ENCODE results near the gene B4GALT2. TPM values are rescaled to one million over a fixed set of nuclear protein-coding genes. Genes with fewer than 3 reads are reported as not detected.
A peak's percentile ranks its signal among the peaks of the same experiment; 100 is the strongest.

Gene B4GALT2
- total RNA-seq, 1 donor = 0.63 TPM

DNA sequence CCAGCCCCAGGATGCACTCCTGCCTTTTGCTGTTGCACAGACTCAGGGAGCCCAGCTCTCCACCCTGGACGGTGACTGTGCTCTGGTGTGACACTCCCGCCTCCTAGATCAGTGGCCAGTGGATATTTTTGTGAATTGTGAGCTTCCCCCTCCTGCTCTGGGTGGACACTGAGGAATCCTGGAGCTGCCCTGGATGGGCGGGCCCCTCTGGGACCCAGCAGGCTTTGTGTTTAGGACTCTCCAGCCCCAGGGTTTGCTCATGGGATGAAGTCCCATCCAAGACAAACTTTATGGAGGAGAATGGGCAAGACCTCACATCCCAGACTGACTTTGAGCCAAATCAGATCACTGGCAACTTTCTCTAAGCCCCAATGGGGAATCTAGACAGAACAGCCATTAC lies 36.2 kb downstream of the B4GALT2 start:
- H3K9me3 ChIP-seq (ENCODE audit: low read depth, low read length) = no peaks in the 10 kb centered on the region
- H3K4me3 ChIP-seq (ENCODE audit: low read length) = no peak overlapping the region
- H3K27me3 ChIP-seq (ENCODE audit: insufficient read depth, low read length) = no peaks in the 10 kb centered on the region
- no peaks in the 10 kb centered on the region for H3K4me1 ChIP-seq (ENCODE audit: insufficient read depth, low read length)

DNA sequence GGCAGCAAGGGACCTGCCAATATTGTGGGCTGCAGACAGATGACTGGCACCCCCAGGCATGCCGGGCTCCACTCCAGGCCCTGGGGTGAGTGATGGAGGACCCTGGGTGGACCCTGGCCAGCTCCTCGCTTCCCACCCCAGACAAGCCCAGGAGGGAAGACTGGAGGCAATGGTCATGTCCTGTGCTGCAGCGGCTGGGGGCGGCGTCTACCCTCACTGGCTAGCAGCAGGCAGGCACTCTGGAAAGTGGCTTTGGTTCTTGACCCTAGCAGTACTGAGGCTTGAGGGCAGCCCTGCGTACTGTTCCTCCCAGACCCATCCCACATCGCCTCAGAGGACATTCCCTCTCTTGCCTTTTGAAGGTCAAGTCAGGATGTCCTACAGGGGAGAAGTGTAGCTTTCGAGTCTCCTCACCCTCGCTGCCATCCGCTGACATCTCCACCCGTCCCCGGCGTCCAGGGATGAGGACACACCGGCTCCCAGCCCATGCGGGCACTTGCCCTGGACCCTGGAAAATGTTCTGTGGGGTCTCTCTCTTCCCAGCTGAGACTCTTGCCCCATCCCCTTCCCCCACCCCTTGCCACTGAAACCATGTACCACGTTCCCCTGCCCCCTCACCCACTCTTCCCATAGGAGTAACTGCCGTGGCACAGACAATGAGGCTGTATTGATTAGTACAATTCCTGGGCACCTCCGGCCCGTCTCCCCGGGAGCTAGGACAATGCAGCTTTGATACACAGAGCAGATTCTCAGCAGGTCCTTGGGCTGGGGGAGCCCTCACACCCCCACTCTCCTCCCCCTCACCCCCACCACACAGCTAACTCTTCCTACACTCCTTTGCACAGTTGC lies 37.3 kb downstream of the B4GALT2 start:
- Histone ChIP-seq H3K4me1 (ENCODE audit: insufficient read depth, low read length) (no peaks in the 10 kb centered on the region), H3K9me3 (ENCODE audit: low read depth, low read length) (no peaks in the 10 kb centered on the region), H3K27me3 (ENCODE audit: insufficient read depth, low read length) (no peaks in the 10 kb centered on the region), H3K4me3 (ENCODE audit: low read length) (no peak overlapping the region)

- H3K27me3 ChIP-seq (ENCODE audit: insufficient read depth, low read length) = no peaks in the 10 kb centered on the region
- H3K4me3 ChIP-seq (ENCODE audit: low read length) = no peak overlapping the region
- H3K9me3 ChIP-seq (ENCODE audit: low read depth, low read length) = no peaks in the 10 kb centered on the region
- no peaks in the 10 kb centered on the region for H3K4me1 ChIP-seq (ENCODE audit: insufficient read depth, low read length)
Measured at GRCh38 chr1:44016890-44017400, 37.9 kb downstream of the B4GALT2 start.

DNA sequence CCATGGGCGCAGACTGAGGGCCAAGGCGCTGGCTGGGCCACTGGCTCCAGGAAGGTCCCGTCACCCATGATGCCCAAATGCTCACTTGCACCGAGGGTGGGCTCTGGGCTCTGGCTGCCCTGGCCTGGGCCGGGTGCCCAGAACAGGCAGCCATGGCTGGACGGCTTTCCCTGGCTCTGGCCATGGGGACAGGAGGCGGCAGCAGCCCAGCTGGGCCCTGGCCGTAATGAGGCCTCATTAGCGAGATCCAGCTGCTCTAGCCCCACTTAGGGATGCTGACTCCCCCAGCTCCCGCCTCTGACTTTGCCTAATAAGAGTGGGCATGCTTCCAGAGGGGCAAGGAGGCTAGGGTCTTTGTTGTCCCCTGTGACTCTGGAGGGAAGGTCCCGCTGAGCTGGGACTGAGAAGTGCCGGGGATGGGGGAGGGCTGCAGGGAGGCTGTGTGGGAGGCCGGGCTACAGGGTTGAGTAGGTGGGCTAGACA lies 40.5 kb downstream of the B4GALT2 start:
- no peaks in the 10 kb centered on the region for H3K27me3 ChIP-seq (ENCODE audit: insufficient read depth, low read length)
- no peaks in the 10 kb centered on the region for H3K4me1 ChIP-seq (ENCODE audit: insufficient read depth, low read length)
- H3K9me3 ChIP-seq (ENCODE audit: low read depth, low read length) = no peaks in the 10 kb centered on the region
- H3K4me3 ChIP-seq (ENCODE audit: low read length) = no peak overlapping the region

DNA sequence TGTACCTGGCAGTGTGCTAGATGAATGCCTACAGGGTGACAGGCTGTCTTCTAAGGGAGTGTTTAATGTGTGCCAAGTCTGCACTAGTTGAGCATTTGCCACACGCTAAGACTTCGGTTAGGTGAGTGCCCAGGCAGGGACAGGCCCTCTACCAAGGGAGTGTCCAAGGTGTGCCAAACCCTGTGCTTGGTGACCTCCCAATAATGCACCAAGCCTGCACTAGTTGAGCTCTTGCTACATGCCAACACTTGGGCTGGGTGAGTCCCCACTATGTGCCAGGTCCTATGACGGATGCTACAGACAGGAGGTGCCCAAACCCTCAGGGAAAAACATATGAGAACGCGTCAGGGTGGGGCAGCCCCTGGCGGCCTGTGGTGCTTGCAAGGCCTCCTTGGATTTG lies 41.5 kb downstream of the B4GALT2 start:
- H3K27me3 ChIP-seq (ENCODE audit: insufficient read depth, low read length) = no peaks in the 10 kb centered on the region
- H3K9me3 ChIP-seq (ENCODE audit: low read depth, low read length) = no peaks in the 10 kb centered on the region
- H3K4me3 ChIP-seq (ENCODE audit: low read length) = no peak overlapping the region
- no peaks in the 10 kb centered on the region for H3K4me1 ChIP-seq (ENCODE audit: insufficient read depth, low read length)

- Histone ChIP-seq H3K9me3 (ENCODE audit: low read depth, low read length) (no peaks in the 10 kb centered on the region), H3K4me3 (ENCODE audit: low read length) (no peak overlapping the region), H3K4me1 (ENCODE audit: insufficient read depth, low read length) (no peaks in the 10 kb centered on the region), H3K27me3 (ENCODE audit: insufficient read depth, low read length) (no peaks in the 10 kb centered on the region)
Measured at GRCh38 chr1:44021156-44021555, 42.1 kb downstream of the B4GALT2 start.

DNA sequence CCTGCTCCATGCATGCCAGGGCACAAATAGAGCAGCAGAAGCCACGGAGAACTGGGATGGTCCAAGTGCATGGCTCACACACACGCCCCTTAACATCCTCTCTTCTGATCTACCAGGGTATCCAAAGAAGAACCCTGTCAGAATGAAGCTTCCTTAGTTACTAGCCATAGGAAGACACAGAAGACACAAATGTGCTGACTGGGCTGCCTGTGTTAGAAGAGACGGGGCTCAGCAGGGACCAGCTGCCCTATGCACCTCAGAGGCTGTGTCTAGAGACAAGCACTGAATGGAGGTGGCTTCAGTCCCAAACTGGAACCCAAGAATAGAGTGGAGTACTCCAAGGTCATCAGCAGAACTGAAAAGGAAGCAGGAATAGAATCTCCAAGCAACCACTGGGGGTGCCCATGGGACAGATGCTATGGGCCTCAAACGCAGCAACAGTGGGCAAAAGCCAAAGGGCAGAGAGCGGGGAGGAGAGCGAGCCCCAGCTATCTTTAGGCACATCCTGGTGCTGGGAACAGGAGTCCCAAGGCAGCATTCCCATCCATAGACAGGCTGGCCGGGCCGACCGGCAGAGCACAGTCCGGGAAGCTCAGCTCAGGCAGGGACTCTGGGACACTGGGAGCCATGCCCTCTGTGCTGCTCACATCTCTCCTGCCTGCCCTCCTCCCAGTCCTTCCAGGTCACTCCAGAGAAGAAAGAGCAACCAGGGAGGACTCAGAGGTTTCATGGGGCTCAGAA lies 42.7 kb downstream of the B4GALT2 start:
- Histone ChIP-seq H3K9me3 (ENCODE audit: low read depth, low read length) (no peaks in the 10 kb centered on the region), H3K27me3 (ENCODE audit: insufficient read depth, low read length) (no peaks in the 10 kb centered on the region), H3K4me1 (ENCODE audit: insufficient read depth, low read length) (no peaks in the 10 kb centered on the region), H3K4me3 (ENCODE audit: low read length) (no peak overlapping the region)

DNA sequence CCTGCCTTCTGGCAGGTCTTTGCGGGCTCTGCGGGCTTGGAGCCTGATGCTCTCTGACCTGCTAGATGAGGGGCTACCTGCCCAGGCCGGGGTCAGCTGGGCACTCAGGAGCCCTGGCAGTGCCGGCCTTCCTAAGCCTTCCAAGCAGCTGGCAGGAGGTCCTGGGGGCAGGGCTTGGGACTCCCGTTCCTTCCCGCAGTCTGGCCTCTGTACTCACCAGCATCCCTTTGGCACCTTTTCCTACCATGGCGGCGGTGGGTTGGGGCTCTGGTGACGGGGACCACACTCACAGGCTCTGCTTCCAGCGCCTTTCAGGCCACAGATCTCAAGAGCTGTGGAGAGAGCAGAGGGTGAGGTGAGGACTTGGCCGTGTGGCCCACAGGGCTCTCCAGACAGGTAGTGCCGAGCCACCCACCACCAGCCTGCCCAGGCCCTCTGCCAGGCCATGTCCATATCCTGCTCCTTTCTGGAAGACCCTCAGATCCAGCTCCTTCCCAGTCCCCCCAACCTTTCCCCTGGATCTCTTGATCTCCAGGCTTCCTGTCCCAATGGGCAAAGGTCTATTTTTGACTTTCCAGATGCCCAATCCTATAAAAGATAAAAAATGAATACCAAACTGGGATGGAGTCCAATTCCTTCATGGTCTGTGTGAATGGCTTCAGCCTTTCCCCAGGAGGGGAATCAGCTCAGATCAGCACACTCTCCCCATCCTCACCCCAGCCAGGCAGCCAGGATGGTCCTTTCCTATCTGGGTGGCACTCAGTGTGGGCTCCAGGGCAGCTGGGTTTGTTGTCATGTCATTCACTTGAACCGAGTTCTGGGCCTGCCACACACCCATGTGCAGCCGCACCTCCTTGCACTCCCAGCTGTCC lies 45.3 kb downstream of the B4GALT2 start:
- Histone ChIP-seq H3K9me3 (ENCODE audit: low read depth, low read length) (no peaks in the 10 kb centered on the region), H3K4me1 (ENCODE audit: insufficient read depth, low read length) (peaks cover 4% of the 10 kb centered on the region), H3K4me3 (ENCODE audit: low read length) (no peak overlapping the region), H3K27me3 (ENCODE audit: insufficient read depth, low read length) (no peaks in the 10 kb centered on the region)

DNA sequence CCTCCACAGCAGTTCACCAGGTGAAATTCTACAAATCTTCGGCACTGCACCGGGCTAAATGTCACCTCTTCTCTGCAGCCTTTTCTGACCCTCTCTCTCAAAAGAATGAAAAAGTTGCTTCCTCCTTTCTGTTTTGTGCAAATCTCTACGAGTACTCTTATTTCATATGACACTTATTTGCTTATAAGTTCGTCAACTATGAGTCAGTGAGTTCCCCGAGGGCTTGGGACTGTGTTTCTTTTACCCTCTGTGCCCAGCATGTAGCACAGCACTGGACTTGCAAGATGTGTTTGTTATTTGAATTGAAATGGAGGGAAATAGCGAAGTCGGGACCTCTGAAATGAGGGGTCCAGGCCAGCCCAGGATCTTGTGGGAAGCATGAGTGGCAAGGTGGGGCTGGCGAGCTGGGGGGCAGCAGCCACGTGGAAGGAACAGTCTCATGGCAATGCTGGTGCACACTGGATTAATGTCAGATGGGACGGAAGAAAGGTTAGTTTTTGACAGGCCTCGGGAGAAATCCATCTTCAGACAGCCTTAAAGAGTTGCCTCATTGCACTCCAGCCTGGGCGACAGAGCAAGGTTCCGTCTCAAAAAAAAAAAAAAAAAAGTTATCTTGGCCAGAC lies 46.0 kb downstream of the B4GALT2 start:
- Histone ChIP-seq H3K4me3 (ENCODE audit: low read length) (no peak overlapping the region), H3K27me3 (ENCODE audit: insufficient read depth, low read length) (no peaks in the 10 kb centered on the region), H3K9me3 (ENCODE audit: low read depth, low read length) (no peaks in the 10 kb centered on the region), H3K4me1 (ENCODE audit: insufficient read depth, low read length) (peaks cover 8% of the 10 kb centered on the region)

DNA sequence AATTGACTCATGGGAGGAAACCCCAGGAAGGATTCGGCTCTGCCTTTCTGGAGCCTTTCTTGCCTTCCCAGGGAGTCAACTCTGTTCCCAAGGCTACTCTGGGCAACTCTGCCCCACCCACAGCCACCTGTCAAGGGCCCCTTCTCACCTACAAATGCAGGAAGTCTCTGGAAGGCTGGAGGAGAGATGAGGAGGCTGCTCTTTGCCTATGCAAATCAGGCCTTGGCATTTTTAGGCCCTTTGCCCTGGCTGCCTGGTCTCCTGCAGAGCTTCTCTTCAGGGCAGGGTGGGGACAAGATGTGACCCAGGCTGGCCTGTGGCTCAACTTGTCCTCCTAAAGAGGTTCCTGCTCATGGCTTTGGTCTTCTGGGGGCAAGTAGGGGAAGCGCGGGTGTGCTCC lies 46.8 kb downstream of the B4GALT2 start:
- H3K4me3 ChIP-seq (ENCODE audit: low read length) = no peak overlapping the region
- no peaks in the 10 kb centered on the region for H3K27me3 ChIP-seq (ENCODE audit: insufficient read depth, low read length)
- H3K4me1 ChIP-seq (ENCODE audit: insufficient read depth, low read length) = peaks cover 8% of the 10 kb centered on the region
- H3K9me3 ChIP-seq (ENCODE audit: low read depth, low read length) = no peaks in the 10 kb centered on the region

DNA sequence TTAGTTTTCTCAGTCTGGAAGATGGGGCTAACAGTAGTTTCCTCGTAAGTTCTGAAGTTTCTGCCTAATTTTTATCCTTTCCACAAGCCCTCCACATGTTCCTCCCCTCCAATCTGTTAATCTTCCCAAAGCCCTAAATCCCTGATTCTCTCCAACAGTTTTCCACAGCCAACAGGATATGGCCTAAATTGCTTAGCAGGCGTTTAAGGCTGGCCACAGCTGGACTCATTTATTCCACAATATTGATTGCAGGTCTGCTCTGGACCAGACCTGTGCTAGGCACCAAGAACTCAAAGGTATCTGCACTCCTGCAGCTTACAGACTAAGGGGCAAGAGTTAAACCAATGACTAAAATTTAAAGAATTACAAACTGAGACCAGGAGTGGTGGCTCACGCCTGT lies 48.3 kb downstream of the B4GALT2 start:
- peaks cover 8% of the 10 kb centered on the region for H3K4me1 ChIP-seq (ENCODE audit: insufficient read depth, low read length)
- H3K9me3 ChIP-seq (ENCODE audit: low read depth, low read length) = no peaks in the 10 kb centered on the region
- no peak overlapping the region for H3K4me3 ChIP-seq (ENCODE audit: low read length)
- peaks cover 4% of the 10 kb centered on the region for H3K27me3 ChIP-seq (ENCODE audit: insufficient read depth, low read length)

GRCh38 chr1:44029260-44029910 lies 50.4 kb downstream of the B4GALT2 start:
- Histone ChIP-seq H3K9me3 (ENCODE audit: low read depth, low read length) (no peaks in the 10 kb centered on the region), H3K4me3 (ENCODE audit: low read length) (peak overlapping the region; percentile 64), H3K4me1 (ENCODE audit: insufficient read depth, low read length) (peaks cover 8% of the 10 kb centered on the region), H3K27me3 (ENCODE audit: insufficient read depth, low read length) (peaks cover 4% of the 10 kb centered on the region)

- Histone ChIP-seq H3K27me3 (ENCODE audit: insufficient read depth, low read length) (peaks cover 4% of the 10 kb centered on the region), H3K4me1 (ENCODE audit: insufficient read depth, low read length) (peaks cover 8% of the 10 kb centered on the region), H3K9me3 (ENCODE audit: low read depth, low read length) (no peaks in the 10 kb centered on the region), H3K4me3 (ENCODE audit: low read length) (peak overlapping the region; percentile 64)
Measured at GRCh38 chr1:44029911-44030604, 51.0 kb downstream of the B4GALT2 start.
